ENCODE data around the gene IL1R1.
"Not testable (repeated sequence)": the region's sequence is repeated elsewhere in the genome, so short reads cannot be mapped to it uniquely, and the experiment has no call there.

Gene IL1R1

GRCh38 chr2:102141970-102142828 is at the start of gene IL1R1:
Gene IL1R1, plus strand, starts transcription at chr2:102142746. Its CDS starts 14,979 bp downstream, at chr2:102157725.
- DNase-seq (ENCODE audit: low read depth) = peak; percentile 83

GRCh38 chr2:102093662-102094061 is 48.9 kb upstream of the IL1R1 start:
- DNase-seq (ENCODE audit: low read depth) = no peak

- DNase-seq (ENCODE audit: low read depth) = peak; percentile 94
Observed at GRCh38 chr2:102094917-102095316, 47.6 kb upstream of the IL1R1 start.

GRCh38 chr2:102096103-102096502 is 46.4 kb upstream of the IL1R1 start:
- DNase-seq (ENCODE audit: low read depth) = no peak

- DNase-seq (ENCODE audit: low read depth) = peak; percentile 6
Observed at GRCh38 chr2:102098756-102099155, 43.8 kb upstream of the IL1R1 start.

- DNase-seq (ENCODE audit: low read depth) = no peak
Observed at GRCh38 chr2:102099536-102100298, 42.8 kb upstream of the IL1R1 start.

- no peak for DNase-seq (ENCODE audit: low read depth)
Observed at GRCh38 chr2:102100371-102101096, 42.0 kb upstream of the IL1R1 start.

GRCh38 chr2:102101097-102101848 is 41.3 kb upstream of the IL1R1 start:
- DNase-seq (ENCODE audit: low read depth) = no peak

GRCh38 chr2:102101849-102102635 is 40.5 kb upstream of the IL1R1 start:
- DNase-seq (ENCODE audit: low read depth) = no peak

- not testable (repeated sequence) for DNase-seq (ENCODE audit: low read depth)
Observed at GRCh38 chr2:102102636-102102948, 40.0 kb upstream of the IL1R1 start.

- no peak for DNase-seq (ENCODE audit: low read depth)
Observed at GRCh38 chr2:102103284-102103683, 39.3 kb upstream of the IL1R1 start.

GRCh38 chr2:102103992-102104871 is 38.3 kb upstream of the IL1R1 start:
- peak; percentile 88 for DNase-seq (ENCODE audit: low read depth)

GRCh38 chr2:102106133-102106556 is 36.4 kb upstream of the IL1R1 start:
- peak; percentile 28 for DNase-seq (ENCODE audit: low read depth)

GRCh38 chr2:102106813-102107740 is 35.5 kb upstream of the IL1R1 start:
- DNase-seq (ENCODE audit: low read depth) = not testable (repeated sequence)

- no peak for DNase-seq (ENCODE audit: low read depth)
Observed at GRCh38 chr2:102107741-102108070, 34.8 kb upstream of the IL1R1 start.

- DNase-seq (ENCODE audit: low read depth) = no peak
Observed at GRCh38 chr2:102109016-102109415, 33.5 kb upstream of the IL1R1 start.

- DNase-seq (ENCODE audit: low read depth) = no peak
Observed at GRCh38 chr2:102110171-102110570, 32.4 kb upstream of the IL1R1 start.

GRCh38 chr2:102110596-102111334 is 31.8 kb upstream of the IL1R1 start:
- DNase-seq (ENCODE audit: low read depth) = no peak

Data from ELR (cell line).